Prostate gland (tissue), 2 donors: Measurements from ENCODE around the gene DZIP1. TPM values are rescaled to one million over a fixed set of nuclear protein-coding genes. Genes with fewer than 3 reads are reported as not detected.
A peak's percentile ranks its signal among the peaks of the same experiment; 100 is the strongest.

Experiments used
- DNase-seq: peaks from one replicate; pipeline ENCODE4 v3.0.0-alpha.2; 2019; ENCODE audit warnings: low spot score
- H3K27ac ChIP-seq, 2 donors: fragments of 200-600 bp; sonication (generic); 2 replicates each; pipeline ENCODE4 v1.5.1; 2017 to 2019
- H3K27me3 ChIP-seq: fragments of 200-600 bp; sonication (generic); replicated peaks from 2 replicates; pipeline ENCODE4 v1.5.1; 2019; ENCODE audit not compliant: insufficient read depth
- H3K36me3 ChIP-seq, 2 donors: fragments of 200-600 bp; sonication (generic); 1 replicate in 1 of 2; 2 replicates in 1 of 2; pipeline versions ENCODE4 v1.5.1 to v1.8.1; 2017 to 2019
- H3K4me1 ChIP-seq: fragments of 200-600 bp; sonication (generic); replicated peaks from 2 replicates; pipeline ENCODE4 v1.5.1; 2019
- H3K4me3 ChIP-seq, 2 donors: fragments of 200-600 bp; sonication (generic); 2 replicates each; pipeline ENCODE4 v1.5.1; 2017 to 2019
- H3K9me3 ChIP-seq: fragments of 200-600 bp; sonication (generic); 2 replicates; pipeline ENCODE4 v1.5.1; 2017
- POLR2A ChIP-seq: fragments of 450-650 bp; IDR thresholded peaks from one replicate; pipeline ENCODE4 v1.6.1; 2016; ENCODE audit warnings: antibody characterized with exemption, mild to moderate bottlenecking
- POLR2AphosphoS5 ChIP-seq: sonication (generic); formaldehyde crosslinking; IDR thresholded peaks from one replicate; pipeline ENCODE4 v1.6.1; 2017; ENCODE audit warnings: antibody characterized with exemption
- WGBS: methylation state at CpG from one replicate; pipeline ENCODE4 v1.1.5; 2018; 5-methylcytosine and 5-hydroxymethylcytosine counted together
- intact Hi-C: fragments of 100-400 bp; cut with DNase I; formaldehyde crosslinking; loops from one replicate; pipeline ENCODE4 v1.14.2; 2022
- total RNA-seq, 2 donors: library from RNA; depleted of rRNA; stranded (reverse); fragments of >200 nt; gene quantifications; one replicate each; pipeline ENCODE4 v1.1.0, GENCODE V29; 2016
- TF ChIP-seq, protein P1 (sequence below), 4 experiments: fragments of 200-600 bp in 2 of 4; fragments of 450-650 bp in 2 of 4; sonication (generic) in 2 of 4; IDR thresholded peaks; 1 replicate in 3 of 4; 2 replicates in 1 of 4; pipeline ENCODE4 v1.5.1; 2016 to 2019; ENCODE audit warnings: antibody characterized with exemption in 4 of 4, mild to moderate bottlenecking in 2 of 4, moderate library complexity in 2 of 4

Gene DZIP1
- total RNA-seq, 2 donors from 2014 or later, result 6.4 to 19.0 TPM

DNA sequence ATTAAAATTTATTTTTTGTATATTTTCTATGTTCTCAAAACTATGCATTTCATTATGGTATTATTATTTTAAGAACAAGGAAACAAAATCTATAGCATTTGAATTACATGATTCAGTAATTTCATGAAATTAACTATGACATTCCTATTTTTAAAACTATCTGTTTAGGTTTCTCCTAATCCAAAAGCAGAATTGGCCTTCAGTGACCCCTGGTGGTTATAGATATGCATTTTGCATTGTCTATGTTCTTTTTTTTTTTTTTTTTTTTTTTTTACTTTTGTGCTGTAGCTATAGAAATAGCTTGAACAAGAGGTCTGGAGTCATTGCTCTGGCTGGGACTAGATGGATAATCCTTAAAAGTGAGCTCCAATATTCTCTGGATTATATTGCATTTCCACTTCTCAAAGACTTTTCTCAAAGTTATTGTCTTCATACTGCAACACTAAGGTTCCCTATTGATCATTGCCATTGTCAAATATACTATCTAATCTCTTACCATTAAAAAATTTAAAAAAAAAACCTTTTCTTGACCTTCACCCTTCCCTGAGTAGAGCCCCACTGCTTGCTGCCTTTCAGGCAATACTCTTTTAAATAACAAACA is 16.6 kb upstream of the DZIP1 start:
- no peaks in the 10 kb centered on the region for H3K4me1 ChIP-seq
- no peaks in the 10 kb centered on the region for H3K27me3 ChIP-seq
- H3K9me3 ChIP-seq, result no peaks in the 10 kb centered on the region
- intact Hi-C loops, result loop anchor here (5.0 kb wide), 1 partner anchor 39 kb away; no protein-coding TSS in a partner anchor
- DNase-seq, result no peak
- H3K27ac ChIP-seq, result no peak overlapping the region
- TF ChIP-seq, protein P1, sequence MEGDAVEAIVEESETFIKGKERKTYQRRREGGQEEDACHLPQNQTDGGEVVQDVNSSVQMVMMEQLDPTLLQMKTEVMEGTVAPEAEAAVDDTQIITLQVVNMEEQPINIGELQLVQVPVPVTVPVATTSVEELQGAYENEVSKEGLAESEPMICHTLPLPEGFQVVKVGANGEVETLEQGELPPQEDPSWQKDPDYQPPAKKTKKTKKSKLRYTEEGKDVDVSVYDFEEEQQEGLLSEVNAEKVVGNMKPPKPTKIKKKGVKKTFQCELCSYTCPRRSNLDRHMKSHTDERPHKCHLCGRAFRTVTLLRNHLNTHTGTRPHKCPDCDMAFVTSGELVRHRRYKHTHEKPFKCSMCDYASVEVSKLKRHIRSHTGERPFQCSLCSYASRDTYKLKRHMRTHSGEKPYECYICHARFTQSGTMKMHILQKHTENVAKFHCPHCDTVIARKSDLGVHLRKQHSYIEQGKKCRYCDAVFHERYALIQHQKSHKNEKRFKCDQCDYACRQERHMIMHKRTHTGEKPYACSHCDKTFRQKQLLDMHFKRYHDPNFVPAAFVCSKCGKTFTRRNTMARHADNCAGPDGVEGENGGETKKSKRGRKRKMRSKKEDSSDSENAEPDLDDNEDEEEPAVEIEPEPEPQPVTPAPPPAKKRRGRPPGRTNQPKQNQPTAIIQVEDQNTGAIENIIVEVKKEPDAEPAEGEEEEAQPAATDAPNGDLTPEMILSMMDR (IDR thresholded peaks at IDR 0.05), result peak in 3 of 4 experiments; percentile 11 to 47 (median 45)
- no peak for TF ChIP-seq POLR2AphosphoS5
- H3K36me3 ChIP-seq, result no peaks in the 10 kb centered on the region
- H3K4me3 ChIP-seq, result no peak overlapping the region

DNA sequence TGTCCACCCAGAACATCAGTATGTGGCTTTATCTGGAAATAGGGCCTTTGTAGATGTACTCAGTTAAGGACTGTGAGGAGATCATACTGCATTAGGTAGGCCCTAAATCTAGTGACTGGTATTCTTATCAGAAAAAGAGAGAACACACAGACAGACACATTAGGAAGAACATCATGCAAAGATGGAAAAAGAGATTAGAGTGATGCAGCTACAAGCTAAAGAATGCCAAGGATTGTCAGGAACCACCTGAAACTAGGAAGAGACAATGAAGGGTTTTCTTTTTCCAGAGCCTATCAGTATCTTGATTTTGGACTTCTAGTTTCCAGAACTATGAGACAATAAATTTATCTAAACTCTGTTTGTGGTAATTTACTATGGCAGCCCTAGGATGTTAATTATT is 15.0 kb upstream of the DZIP1 start:
- Histone ChIP-seq H3K27me3 (no peaks in the 10 kb centered on the region), H3K27ac (no peak overlapping the region), H3K4me3 (no peak overlapping the region), H3K4me1 (no peaks in the 10 kb centered on the region), H3K9me3 (no peaks in the 10 kb centered on the region), H3K36me3 (no peaks in the 10 kb centered on the region)
- no peak for TF ChIP-seq POLR2A
- no peak for TF ChIP-seq POLR2AphosphoS5
- TF ChIP-seq, protein P1 (IDR thresholded peaks at IDR 0.05), result no peak
- DNase-seq, result no peak
- intact Hi-C loops, result no loop called here

DNA sequence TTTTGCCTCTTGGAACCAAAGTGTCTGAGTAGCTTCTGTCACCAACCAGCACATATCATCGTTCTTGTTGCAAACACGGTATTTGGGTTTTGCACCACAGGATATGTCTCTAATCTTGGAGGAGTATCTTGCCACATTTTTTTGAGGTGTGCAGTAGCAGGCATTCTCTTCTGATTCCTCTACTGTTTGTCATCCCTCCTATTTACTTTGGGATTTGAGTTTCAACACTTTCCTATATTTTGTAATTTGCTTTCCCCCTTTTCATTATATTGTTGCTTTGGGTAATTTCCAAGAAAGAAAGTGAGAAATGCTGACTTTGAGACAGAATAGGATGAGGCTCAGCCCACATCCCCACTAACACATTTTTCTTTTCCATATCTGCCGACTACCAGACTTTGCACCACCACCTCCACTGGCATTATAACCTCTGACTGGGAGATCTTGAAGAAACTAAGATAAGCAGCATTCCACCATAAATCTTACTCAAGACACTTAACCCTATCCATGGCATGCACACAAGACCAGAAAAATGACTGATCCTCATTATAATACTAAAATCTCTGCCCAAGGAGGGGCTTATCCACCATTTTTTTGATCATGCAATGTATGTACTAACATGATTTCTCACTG is 12.0 kb upstream of the DZIP1 start:
- Histone ChIP-seq H3K27me3 (no peaks in the 10 kb centered on the region), H3K9me3 (no peaks in the 10 kb centered on the region), H3K4me3 (no peak overlapping the region), H3K27ac (no peak overlapping the region), H3K36me3 (no peaks in the 10 kb centered on the region), H3K4me1 (no peaks in the 10 kb centered on the region)
- TF ChIP-seq POLR2A (no peak), POLR2AphosphoS5 (no peak)
- TF ChIP-seq, protein P1 (IDR thresholded peaks at IDR 0.05), result no peak
- WGBS, result 74% methylated on average over 3 of the region's 3 CpGs
- DNase-seq, result no peak
- intact Hi-C loops, result no loop called here

DNA sequence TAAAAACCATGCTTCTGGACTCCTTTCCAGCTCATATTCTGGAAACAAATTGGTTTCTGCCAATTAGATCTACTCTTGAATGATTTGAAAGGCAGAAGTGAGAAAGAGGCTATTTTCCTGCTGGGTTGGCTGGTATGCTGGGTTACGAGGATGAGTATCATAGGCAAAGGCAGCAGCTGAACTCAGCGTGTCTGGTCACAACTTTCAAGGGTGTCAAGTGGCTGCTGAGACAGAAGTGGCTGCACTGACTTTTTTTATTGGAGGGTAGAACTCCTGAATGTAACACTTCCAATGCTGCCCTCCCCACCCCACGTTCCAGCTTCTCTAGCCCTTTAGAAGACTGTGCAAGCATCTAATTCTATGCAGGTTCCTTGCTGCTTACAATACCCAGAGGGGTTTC is 8.3 kb upstream of the DZIP1 start:
- TF ChIP-seq POLR2A, result no peak
- H3K27me3 ChIP-seq, result no peaks in the 10 kb centered on the region
- DNase-seq, result no peak
- no peaks in the 10 kb centered on the region for H3K9me3 ChIP-seq
- H3K4me3 ChIP-seq, result no peak overlapping the region
- H3K36me3 ChIP-seq, result no peaks in the 10 kb centered on the region
- no peak overlapping the region for H3K27ac ChIP-seq
- WGBS, result 38% methylated on average over 3 of the region's 3 CpGs
- intact Hi-C loops, result no loop called here
- no peaks in the 10 kb centered on the region for H3K4me1 ChIP-seq

DNA sequence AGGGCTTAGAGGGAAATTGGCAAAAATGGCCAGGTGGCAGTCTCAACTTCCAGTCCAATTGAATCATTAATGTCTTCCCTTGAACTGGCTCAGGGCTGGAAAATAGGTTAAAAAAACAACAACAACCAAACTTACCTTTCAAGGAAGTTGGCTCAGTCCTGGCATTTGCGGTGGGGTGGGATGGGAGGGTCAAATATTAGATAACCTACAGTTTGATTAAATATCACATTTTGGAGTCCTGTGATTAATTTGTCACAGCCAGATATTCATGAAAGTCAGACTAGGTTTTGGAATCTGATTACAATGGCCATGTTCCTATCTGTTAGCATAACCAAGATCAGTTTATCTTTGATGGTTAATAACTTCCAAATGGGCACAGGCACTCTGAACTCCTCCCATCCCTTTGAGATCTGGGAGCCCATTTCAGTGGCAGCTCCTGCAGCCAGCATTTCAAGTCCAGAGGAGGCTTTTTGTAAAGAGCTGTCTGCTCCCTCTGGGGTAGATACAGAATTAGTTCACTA is 7.8 kb upstream of the DZIP1 start:
- Histone ChIP-seq H3K36me3 (no peaks in the 10 kb centered on the region), H3K4me3 (no peak overlapping the region), H3K4me1 (no peaks in the 10 kb centered on the region), H3K27ac (no peak overlapping the region), H3K27me3 (no peaks in the 10 kb centered on the region), H3K9me3 (no peaks in the 10 kb centered on the region)
- TF ChIP-seq, protein P1 (IDR thresholded peaks at IDR 0.05), result no peak
- TF ChIP-seq POLR2A, result no peak
- intact Hi-C loops, result no loop called here
- no peak for DNase-seq
- 81% methylated on average over 1 of the region's 1 CpG for WGBS
